ENCODE data around the gene FAM25A.
A peak's percentile ranks its signal among the peaks of the same experiment; 100 is the strongest.
"Not testable (repeated sequence)": the region's sequence is repeated elsewhere in the genome, so short reads cannot be mapped to it uniquely, and the experiment has no call there.

FAM25A gene

GRCh38 chr10:87020056-87020455 lies at the start of gene FAM25A:
TSS of gene FAM25A (plus strand) at chr10:87020294. CDS start at chr10:87020325, 31 bp downstream.
- peak within 1 kb of the TSS; percentile 45 for H3K27ac Mint-ChIP-seq
- DNase-seq; H3K36me3 Mint-ChIP-seq (ENCODE audit: low read depth); H3K4me1 Mint-ChIP-seq; H3K4me3 Mint-ChIP-seq; H3K9me3 Mint-ChIP-seq; H3K27me3 Mint-ChIP-seq (ENCODE audit: low read depth, poor library complexity): not testable (repeated sequence)

GRCh38 chr10:86970982-86971231 lies 49.2 kb upstream of the FAM25A start:
- no peak for DNase-seq
- Mint-ChIP-seq H3K36me3 (ENCODE audit: low read depth) (no peaks in the 10 kb centered on the region), H3K4me3 (peak overlapping the region; percentile 84), H3K27ac (no peak overlapping the region), H3K9me3 (no peaks in the 10 kb centered on the region), H3K4me1 (peaks cover 53% of the 10 kb centered on the region), H3K27me3 (ENCODE audit: low read depth, poor library complexity) (peaks cover 31% of the 10 kb centered on the region)
- no peak for TF ChIP-seq CTCF (IDR thresholded peaks at IDR 0.05)

- TF ChIP-seq CTCF (IDR thresholded peaks at IDR 0.05): peak; percentile 13
- DNase-seq: peak; percentile 73
- peak overlapping the region; percentile 88 for H3K4me3 Mint-ChIP-seq
- H3K9me3 Mint-ChIP-seq: no peaks in the 10 kb centered on the region
- no peaks in the 10 kb centered on the region for H3K36me3 Mint-ChIP-seq (ENCODE audit: low read depth)
- H3K4me1 Mint-ChIP-seq: peaks cover 48% of the 10 kb centered on the region
- peaks cover 29% of the 10 kb centered on the region for H3K27me3 Mint-ChIP-seq (ENCODE audit: low read depth, poor library complexity)
- no peak overlapping the region for H3K27ac Mint-ChIP-seq
Observed at GRCh38 chr10:86971232-86971991, 48.7 kb upstream of the FAM25A start.

GRCh38 chr10:86972613-86973380 lies 47.3 kb upstream of the FAM25A start:
- Mint-ChIP-seq H3K4me3 (peak overlapping the region; percentile 39), H3K36me3 (ENCODE audit: low read depth) (no peaks in the 10 kb centered on the region), H3K9me3 (no peaks in the 10 kb centered on the region), H3K27ac (no peak overlapping the region), H3K27me3 (ENCODE audit: low read depth, poor library complexity) (peaks cover 27% of the 10 kb centered on the region), H3K4me1 (peaks cover 34% of the 10 kb centered on the region)
- no peak for DNase-seq
- no peak for TF ChIP-seq CTCF (IDR thresholded peaks at IDR 0.05)

- DNase-seq: no peak
- no peak for TF ChIP-seq CTCF (IDR thresholded peaks at IDR 0.05)
- H3K27me3 Mint-ChIP-seq (ENCODE audit: low read depth, poor library complexity): peaks cover 27% of the 10 kb centered on the region
- no peak overlapping the region for H3K27ac Mint-ChIP-seq
- H3K9me3 Mint-ChIP-seq: no peaks in the 10 kb centered on the region
- no peak overlapping the region for H3K4me3 Mint-ChIP-seq
- H3K36me3 Mint-ChIP-seq (ENCODE audit: low read depth): no peaks in the 10 kb centered on the region
- peaks cover 34% of the 10 kb centered on the region for H3K4me1 Mint-ChIP-seq
Observed at GRCh38 chr10:86974484-86974883, 45.6 kb upstream of the FAM25A start.

- Mint-ChIP-seq H3K9me3 (no peaks in the 10 kb centered on the region), H3K4me1 (peaks cover 25% of the 10 kb centered on the region), H3K36me3 (ENCODE audit: low read depth) (no peaks in the 10 kb centered on the region), H3K4me3 (no peak overlapping the region), H3K27ac (no peak overlapping the region), H3K27me3 (ENCODE audit: low read depth, poor library complexity) (peaks cover 23% of the 10 kb centered on the region)
- no peak for DNase-seq
- no peak for TF ChIP-seq CTCF (IDR thresholded peaks at IDR 0.05)
Observed at GRCh38 chr10:86976362-86977056, 43.6 kb upstream of the FAM25A start.

GRCh38 chr10:86978457-86978856 lies 41.6 kb upstream of the FAM25A start:
- H3K36me3 Mint-ChIP-seq (ENCODE audit: low read depth); H3K27ac Mint-ChIP-seq; H3K27me3 Mint-ChIP-seq (ENCODE audit: low read depth, poor library complexity); DNase-seq; H3K9me3 Mint-ChIP-seq; H3K4me3 Mint-ChIP-seq: not testable (repeated sequence)
- H3K4me1 Mint-ChIP-seq: peaks cover 15% of the 10 kb centered on the region
